ENCODE data around the gene CAMTA1.

DNA sequence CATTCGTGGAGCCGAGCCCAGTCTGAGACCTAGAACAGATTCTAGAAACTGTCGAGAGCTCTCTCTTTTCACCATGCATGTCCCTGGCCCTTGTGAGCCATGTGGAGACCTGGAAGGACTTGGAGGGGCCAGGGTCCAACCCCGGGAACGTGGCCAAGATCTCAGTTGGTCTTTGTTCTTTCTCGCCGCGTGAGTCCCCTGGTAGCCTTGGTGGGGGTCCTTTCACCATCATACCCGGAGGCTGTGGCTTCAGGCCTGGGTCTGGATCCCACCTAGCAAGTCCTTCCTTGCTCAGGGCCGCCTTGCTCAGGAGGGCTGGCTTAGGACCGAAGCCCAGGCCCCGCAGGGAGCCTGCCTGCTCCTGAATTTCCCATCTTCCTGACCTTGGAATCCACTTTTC lies 168.0 kb downstream of the CAMTA1 start:
- TF ChIP-seq, protein P1, sequence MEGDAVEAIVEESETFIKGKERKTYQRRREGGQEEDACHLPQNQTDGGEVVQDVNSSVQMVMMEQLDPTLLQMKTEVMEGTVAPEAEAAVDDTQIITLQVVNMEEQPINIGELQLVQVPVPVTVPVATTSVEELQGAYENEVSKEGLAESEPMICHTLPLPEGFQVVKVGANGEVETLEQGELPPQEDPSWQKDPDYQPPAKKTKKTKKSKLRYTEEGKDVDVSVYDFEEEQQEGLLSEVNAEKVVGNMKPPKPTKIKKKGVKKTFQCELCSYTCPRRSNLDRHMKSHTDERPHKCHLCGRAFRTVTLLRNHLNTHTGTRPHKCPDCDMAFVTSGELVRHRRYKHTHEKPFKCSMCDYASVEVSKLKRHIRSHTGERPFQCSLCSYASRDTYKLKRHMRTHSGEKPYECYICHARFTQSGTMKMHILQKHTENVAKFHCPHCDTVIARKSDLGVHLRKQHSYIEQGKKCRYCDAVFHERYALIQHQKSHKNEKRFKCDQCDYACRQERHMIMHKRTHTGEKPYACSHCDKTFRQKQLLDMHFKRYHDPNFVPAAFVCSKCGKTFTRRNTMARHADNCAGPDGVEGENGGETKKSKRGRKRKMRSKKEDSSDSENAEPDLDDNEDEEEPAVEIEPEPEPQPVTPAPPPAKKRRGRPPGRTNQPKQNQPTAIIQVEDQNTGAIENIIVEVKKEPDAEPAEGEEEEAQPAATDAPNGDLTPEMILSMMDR (IDR thresholded peaks at IDR 0.05; ENCODE audit: poor library complexity), result no peak
- no peak for TF ChIP-seq EZH2 (IDR thresholded peaks at IDR 0.05; ENCODE audit: borderline replicate concordance)
- no peak for TF ChIP-seq EZH2phosphoT487 (IDR thresholded peaks at IDR 0.05; ENCODE audit: low read depth, severe bottlenecking, unreplicated experiment)

Measured in hepatocyte (in vitro differentiated cells).